Non-pigmented ciliary epithelial cell (primary cell): ENCODE measurements around the gene CDH1.
A peak's percentile ranks its signal among the peaks of the same experiment; 100 is the strongest.
"Not testable (repeated sequence)": the region's sequence is repeated elsewhere in the genome, so short reads cannot be mapped to it uniquely, and the experiment has no call there.

Experiments used
- DNase-seq: peaks from one replicate; pipeline ENCODE4 v3.0.0-alpha.2; 2010; ENCODE audit warnings: low read depth

The CDH1 gene

GRCh38 chr16:68762996-68763756 is 26.1 kb downstream of the CDH1 start:
- no peak for DNase-seq

GRCh38 chr16:68764862-68765261 is 27.8 kb downstream of the CDH1 start:
- DNase-seq, result no peak

GRCh38 chr16:68767581-68767980 is 30.5 kb downstream of the CDH1 start:
- no peak for DNase-seq

DNA sequence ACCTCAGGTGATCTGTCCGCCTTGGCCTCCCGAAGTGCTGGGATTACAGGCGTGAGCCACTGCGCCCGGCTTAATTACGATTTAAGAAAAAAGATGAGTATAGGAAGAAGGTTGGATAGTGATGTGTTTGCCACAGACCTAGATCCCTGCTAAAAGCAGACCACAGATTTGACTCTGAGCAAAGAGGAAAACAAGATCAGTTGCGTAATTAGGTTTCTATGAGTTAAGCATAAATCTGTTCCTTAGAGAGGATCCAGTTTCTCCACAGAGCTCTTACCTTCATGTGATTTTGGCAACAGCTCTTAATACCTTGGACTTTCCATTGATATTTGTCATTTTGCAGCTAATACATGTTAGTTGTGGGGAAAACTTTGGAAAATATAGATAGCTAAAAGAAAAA is 31.1 kb downstream of the CDH1 start:
- no peak for DNase-seq

- DNase-seq, result no peak
Measured at GRCh38 chr16:68768771-68769170, 31.7 kb downstream of the CDH1 start.

- DNase-seq, result no peak
Measured at GRCh38 chr16:68770671-68771070, 33.6 kb downstream of the CDH1 start.

DNA sequence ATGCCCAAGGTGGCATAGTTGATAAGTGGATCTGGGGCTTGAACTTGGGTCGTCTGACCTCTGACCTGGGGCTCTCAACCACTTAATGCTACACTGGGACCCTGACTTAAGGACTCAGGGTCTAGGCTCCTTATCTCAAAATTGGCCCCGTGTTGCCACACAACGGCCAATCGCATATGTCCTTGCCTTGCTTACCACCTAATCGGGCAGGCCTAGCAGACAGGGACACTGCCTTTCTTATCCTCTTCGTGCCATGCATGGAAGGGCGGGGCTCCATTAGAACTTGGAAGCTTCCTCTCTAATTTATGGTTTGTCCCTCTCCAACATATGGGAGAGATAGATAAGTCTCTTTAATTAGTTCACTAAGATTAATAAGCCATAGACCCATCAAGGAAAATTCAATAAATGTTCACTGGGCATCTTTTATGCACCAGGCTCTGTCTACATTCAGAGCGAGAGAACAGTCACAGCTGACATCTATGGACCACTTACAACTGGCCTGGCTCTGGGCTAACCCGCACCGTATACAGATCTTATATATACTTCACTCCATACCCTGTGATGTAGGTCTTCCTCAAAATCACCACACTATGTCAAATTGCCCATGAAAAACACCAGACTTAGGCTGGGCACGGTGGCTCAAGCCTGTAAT is 35.1 kb downstream of the CDH1 start:
- DNase-seq, result no peak

DNA sequence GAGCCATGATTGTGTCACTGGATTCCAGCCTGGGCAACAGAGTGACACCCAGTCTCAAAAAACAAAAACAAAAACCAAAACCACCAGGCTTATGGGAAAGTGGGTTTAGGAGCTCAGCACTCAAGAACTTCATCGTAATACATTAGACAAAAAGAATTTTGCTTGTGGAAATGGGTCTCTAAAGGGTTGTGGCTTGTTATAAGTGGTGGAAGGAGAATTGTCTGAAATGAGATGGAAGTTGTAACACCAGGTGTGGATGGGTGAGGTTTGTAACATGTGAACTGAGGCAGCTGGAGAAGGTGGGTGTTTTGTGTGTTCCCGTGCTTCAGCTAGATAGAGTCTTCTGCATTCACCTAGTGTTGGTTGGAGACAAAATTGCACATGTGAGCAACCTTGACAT is 35.8 kb downstream of the CDH1 start:
- DNase-seq, result no peak

DNA sequence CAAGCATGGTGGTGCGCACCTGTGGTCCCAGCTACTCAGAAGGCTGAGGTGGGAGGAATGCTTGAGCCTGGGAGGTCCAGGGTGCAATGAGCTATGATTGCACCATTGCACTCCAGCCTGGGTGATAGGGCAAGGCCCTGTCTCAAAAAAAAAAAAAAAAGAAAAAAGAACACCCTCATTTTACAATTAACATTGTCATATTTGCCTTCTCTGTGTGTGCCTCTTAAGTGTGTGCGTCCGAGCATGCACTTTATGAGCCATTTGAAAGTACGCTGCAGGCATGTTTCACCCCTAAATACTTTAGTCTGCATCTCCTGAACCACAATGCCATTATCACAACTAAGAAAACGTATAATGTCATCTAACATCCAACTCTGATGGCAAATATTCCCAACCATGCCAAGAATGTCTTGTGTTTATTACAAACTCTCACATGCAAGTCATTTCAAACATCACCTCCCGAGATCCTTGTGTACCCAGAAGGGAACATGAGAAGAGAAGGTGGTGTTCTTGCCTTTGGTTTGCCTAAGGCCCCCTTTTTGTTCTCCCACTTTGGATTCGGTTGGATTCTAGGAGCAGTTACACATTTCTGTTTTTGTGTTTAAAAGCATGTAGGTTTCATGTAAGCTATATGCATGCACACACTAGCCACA is 38.0 kb downstream of the CDH1 start:
- DNase-seq, result no peak

DNA sequence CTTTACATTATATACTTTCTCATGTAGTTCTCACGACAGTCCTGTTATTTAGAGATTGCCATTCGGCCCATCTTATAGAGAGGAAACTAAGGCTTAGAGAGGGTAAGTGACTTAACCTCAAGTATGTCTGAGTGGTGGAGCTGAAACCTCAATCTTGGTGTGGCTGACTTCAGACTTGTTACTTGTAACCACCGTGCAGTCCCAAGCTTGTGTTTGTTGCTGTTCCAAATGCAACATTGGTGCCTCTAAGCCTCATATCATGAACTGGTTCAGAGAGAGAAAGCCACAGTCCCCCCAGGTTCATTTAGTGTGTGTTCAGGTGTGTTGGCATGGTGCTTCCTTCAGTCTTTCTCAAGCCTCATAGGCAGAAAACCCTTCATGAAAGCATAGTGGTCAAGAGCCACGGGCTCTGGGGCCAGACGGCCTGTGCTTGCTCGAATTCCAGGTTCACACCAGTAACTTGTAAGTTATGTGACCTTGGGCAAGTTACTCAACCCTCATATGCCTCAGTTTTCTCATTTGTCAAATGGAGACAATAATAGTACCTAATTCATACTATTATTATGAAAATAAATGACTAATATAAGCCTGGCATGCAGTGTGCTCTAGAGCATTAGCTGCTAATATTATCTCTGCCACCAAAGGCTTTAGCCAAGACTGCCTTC is 39.9 kb downstream of the CDH1 start:
- DNase-seq, result no peak

DNA sequence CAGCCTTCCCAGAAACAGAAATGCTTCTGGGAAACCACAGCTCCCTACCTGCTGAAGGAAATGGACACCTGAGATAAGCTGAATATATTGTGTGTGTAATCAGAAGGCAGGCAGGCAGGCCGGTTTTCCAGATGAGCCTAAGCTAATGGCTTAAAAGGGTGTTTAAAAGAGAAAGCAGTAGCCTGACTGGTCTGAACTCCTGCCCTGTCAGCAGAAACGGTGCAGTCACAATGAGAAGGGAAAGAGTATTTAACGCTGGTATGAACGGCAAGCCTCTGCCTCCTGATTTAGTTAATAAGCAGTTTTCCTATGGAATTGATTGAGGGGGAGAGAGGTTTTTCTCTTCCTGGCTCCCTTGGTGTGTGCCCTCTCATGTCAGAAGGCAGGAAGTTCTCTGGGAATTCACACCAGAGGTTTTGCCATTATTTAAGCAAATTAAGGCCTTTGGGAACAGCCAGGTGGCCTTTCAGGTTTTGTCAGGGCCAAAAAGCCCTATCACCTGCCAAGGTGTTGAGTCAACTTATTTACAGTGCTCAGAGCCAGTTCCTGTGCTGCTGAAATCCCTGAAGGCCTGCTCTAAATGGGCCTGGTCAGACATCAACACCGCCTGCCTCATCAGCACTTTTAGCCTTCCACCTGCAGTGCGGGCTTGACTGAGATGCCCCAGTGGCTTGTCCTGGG is 41.6 kb downstream of the CDH1 start:
- DNase-seq, result no peak

GRCh38 chr16:68779891-68780290 is 42.8 kb downstream of the CDH1 start:
- no peak for DNase-seq

DNA sequence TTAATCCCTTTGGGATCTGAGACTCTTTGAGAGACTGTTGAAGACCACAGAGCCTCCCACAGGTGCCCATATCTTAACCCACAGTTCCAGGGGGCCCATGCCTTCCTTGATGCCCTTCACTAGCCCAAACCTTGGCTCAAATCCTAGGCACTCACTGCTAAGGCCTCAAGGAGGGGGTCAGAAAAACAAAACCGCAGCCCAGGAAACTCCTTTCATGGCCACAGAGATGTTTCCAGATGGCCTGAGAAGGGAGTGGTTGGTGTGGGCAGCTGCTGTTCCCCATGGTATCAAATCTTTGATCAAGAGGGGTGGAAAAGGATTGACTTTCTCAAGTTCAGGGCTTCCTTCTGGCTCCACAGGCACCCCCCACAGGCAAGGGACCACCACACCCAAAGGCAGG is 44.7 kb downstream of the CDH1 start:
- no peak for DNase-seq

DNA sequence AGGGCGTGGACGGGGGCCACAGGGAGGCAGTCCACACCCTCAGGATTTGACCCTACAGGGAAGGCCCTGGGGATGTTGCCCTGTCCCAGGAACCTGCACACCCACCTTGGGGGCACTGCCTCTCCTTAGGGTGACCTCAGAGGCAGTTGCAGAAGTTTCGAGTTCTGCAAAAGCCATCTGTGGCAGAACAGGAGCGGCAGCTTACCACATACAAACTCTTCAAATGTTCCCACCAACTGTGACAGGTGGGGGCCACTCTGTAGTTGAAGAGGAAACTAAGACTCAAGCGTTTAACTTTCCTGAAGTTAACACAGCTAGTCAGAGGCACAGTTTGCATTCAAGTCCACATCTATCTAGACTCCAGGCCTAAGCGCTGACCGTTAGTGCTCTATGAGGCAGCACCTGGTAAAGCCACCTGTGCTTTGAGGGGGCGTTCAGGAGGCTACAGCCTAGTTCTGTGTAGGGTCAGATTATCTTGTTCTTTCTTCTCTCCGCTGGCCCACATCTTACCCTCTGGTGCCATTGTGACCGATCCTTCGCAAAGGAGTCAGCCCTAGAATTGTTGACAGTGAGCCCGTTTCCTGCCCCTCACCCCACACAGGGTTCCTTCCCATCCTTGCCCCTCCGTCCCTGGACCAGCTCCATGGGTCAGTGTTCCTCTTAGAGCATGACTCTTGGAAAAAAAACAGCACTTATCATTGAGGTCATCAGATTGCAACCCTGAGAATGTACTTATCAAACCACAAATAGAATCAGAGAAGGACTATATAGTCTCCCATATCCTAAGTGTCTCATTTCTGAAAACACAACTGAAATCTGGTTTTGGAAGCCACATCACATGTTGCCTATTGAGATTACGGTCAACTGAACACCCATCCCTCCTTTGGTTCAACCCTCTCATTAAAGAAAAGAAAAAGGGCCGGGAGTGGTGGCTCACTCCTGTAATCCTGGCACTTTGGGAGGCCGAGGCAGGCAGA is 45.4 kb downstream of the CDH1 start:
- no peak for DNase-seq

DNA sequence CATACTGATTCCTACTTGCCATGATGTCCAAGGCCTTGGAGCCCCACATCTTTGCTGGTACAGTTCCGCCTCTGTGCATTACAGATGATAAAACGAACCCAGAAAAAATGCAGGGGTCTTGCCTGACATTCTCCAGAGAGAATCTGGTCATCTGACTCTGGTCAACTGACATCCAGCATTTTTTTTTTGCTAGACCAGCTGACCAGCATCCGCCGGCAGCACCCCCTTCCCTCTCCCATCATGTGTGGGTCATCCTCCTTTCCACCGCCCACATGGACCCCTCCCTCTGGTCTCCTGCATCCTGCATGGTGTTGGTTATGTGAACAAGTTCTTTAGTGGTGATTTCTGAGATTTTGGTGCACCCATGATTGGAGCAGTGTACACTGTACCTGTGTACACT is 47.1 kb downstream of the CDH1 start:
- no peak for DNase-seq

DNA sequence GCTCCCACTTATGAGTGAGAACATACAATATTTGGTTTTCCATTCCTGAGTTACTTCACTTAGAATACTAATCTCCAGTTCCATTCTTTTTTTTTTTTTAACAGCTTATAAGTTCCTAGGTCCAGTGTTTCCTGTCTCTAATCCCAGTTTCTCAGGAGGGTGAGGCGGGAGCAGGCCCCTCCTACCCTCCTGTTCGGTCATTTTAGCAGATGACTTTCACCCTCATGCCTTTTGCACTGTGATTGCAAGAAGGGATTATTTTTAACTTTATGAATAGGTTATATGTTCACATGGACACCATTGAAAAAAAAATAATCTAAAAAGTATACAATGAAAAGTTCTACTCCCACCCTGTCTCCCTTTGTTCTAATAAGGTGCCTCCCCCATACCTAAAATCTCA is 47.6 kb downstream of the CDH1 start:
- no peak for DNase-seq

- no peak for DNase-seq
Measured at GRCh38 chr16:68785715-68786114, 48.6 kb downstream of the CDH1 start.

DNA sequence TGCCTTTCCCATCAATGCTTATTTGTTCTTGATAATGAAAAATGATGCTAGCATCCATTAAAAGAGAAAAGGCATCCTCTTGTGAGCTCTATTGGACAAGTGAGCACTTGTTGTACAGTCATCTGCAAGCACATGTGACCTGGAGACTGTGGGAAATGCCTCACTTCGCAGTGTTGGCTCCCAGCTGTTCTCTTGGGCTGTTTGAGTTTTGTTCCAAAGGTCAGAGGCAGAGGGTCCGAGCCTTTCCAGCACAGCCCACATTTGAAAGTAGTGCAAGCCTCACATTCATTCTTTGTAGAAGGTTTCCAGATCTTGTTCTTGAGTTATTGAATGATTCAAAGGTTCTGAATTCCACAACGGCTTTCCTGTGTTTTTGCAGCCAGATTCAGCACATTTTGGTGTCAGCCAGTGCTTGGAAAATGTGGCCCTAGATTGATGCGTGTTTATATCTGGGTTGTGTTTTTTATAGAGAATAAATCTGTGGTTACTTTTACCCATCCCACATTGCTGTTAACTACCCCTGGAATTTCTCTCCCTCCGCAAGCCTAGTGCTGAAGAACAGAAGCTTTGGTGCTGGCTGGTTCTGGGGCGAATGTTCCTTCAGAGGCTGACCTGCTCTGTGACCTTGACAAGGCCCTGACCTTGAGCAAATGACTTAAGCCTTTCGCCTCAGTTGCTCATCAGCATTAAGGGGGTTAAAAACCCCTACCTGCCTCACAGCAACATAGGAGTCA is 49.8 kb downstream of the CDH1 start:
- DNase-seq, result no peak

DNA sequence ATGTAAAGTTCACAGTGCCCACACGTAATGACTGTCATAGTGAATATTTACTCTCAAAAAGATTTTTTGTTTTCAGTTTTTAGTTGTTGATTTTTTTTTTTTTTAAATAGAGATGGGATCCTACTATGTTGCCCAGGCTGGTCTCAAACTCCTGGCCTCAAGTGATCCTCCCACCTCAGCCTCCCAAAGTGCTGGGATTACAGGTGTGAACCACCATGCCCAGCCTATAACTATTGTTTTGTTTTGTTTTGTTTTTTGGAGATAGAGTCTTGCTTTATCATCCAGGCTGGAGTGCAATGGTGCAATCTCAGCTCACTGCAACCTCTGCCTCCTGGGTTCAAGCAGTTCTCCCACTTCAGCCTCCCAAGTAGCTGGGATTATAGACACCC is 50.3 kb downstream of the CDH1 start:
- DNase-seq, result not testable (repeated sequence)

- DNase-seq, result peak; percentile 49
Measured at GRCh38 chr16:68790130-68790761, 53.2 kb downstream of the CDH1 start.
